Stimulated activated CD8-positive, alpha-beta memory T cell treated with anti-CD3 and anti-CD28 coated beads, Interleukin-12 subunit alpha, Interleukin-12 subunit beta, amount 100 ng/mL, for 24 hours (primary cell): ENCODE measurements around the gene MINK1.
"Not testable (repeated sequence)": the region's sequence is repeated elsewhere in the genome, so short reads cannot be mapped to it uniquely, and the experiment has no call there.

Source experiments
- DNase-seq: peaks from one replicate; pipeline ENCODE4 v3.0.0-alpha.2; 2020; ENCODE audit errors: extremely low read depth

Gene MINK1

GRCh38 chr17:4811471-4811870, 21.7 kb upstream of the MINK1 start:
- DNase-seq, result no peak

DNA sequence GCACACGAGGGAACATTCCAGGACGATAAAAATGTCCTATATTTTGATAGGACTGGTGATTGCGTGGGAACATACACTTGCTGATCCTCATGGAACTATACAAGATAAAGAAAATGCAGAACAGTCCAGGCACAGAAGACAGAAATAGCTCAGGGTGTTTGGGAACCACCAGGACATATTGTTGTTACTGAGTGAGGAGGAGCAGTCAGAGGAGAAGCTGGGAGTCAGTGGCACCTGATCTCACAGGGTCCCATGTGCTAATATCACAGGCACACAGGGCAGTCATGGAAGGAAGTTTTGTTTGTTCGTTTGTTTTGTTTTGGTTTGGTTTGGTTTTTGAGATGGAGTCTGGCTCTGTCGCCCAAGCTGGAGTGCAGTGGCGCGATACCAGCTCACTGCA, 20.4 kb upstream of the MINK1 start:
- no peak for DNase-seq

- no peak for DNase-seq
Measured at GRCh38 chr17:4815043-4815675, 18.0 kb upstream of the MINK1 start.

DNA sequence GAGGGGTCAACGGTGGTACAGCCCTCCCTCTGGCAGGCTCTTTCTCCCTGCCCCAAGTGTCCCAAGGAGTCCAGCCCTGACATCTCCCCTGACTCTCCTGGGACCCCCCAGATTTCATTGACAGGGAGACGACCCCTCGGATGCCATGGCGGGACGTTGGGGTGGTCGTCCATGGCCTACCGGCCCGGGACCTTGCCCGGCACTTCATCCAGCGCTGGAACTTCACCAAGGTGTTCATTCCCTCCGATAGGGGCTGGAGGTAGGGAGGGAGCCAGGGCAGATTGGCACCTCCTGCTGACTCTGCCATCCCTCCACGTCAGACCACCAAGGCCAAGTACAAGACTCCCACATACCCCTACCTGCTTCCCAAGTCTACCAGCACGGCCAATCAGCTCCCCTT, 16.3 kb upstream of the MINK1 start:
- DNase-seq, result no peak

DNA sequence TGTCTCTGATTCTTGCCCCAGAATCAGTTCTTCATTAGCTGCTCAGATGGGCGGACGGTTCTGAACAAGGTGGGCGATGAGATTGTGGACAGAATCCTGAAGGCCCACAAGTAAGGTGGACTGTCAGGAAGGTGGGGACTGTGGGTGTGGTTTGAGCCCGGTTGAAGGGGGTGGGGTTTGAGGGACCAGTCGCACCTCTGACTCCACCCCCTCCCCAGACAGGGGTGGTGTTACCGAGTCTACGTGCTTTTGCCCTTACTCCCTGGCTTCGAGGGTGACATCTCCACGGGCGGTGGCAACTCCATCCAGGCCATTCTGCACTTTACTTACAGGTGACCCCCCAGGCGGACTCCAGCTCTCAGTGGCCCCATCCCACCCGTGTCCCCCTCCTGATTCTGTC, 14.9 kb upstream of the MINK1 start:
- DNase-seq, result no peak

- no peak for DNase-seq
Measured at GRCh38 chr17:4822835-4823234, 10.3 kb upstream of the MINK1 start.

DNA sequence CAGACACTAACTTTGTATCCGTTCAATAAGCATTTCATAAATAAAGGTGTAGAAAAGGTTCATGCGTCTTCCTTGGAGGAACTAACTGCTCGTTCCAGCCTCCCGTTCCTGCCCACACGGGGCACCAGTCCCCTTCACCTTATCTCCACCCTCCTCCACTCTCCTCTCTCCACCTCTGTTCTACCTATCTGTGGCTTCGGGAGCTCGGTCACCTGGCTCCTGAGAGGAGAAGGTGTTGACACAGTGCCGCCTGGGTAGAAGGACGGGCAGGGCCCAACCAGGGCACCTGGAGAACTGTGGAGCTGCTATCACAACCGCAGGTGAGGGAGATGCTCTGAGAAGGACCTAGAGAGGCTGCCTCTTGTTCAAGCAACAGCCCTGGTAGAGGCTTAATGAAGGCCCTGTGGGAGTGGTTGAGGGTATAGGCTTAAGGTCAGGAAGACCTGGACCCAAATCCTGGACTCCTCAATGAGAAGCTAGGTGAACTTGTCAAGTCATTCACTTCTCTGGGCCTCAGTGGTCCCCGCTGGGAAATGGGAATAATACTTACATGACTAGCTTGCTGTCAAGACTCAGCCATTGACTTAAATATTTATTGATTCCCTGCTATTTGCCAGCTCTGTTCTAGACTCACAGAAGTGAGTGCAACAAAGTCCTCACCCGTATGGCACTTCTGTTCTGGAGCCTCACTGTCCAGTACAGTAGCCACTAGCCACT, 9.6 kb upstream of the MINK1 start:
- no peak for DNase-seq

DNA sequence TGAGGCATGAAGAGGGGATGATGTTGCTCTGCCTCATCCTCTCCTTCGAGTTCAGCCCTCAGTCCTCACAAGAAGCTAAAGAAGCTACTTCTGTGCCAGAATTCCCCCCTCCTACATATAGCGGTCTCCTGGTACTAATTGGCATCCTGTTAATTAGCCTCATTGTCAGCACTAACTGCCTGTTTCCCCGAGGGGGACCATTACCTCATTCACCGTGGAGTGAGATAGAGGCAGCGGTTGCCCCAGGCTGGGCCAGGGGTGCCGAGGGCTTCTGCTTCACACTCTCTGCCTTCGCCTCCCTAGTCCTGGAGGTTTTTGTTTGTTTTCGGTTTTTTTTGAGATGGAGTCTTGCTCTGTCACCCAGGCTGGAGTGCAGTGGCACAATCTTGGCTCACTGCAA, 5.7 kb upstream of the MINK1 start:
- no peak for DNase-seq

DNA sequence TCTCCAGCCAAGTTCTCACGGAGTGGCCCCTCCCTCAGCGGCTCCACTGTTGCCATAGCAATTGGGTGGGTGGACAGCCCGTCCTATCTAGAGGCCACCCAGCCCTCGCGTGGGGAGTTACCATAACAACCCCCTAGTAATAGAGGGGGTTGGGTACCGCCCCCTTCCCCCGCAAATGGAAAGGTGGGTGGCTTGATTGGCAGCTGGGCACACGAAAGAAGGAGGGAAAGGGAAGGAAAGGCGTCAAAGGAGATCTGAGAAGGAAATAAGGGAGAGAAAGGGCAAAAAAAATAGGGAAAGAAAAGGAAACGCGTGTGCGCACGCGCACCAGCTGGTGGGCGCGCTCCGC, 337 bp upstream of the MINK1 start:
- not testable (repeated sequence) for DNase-seq

DNA sequence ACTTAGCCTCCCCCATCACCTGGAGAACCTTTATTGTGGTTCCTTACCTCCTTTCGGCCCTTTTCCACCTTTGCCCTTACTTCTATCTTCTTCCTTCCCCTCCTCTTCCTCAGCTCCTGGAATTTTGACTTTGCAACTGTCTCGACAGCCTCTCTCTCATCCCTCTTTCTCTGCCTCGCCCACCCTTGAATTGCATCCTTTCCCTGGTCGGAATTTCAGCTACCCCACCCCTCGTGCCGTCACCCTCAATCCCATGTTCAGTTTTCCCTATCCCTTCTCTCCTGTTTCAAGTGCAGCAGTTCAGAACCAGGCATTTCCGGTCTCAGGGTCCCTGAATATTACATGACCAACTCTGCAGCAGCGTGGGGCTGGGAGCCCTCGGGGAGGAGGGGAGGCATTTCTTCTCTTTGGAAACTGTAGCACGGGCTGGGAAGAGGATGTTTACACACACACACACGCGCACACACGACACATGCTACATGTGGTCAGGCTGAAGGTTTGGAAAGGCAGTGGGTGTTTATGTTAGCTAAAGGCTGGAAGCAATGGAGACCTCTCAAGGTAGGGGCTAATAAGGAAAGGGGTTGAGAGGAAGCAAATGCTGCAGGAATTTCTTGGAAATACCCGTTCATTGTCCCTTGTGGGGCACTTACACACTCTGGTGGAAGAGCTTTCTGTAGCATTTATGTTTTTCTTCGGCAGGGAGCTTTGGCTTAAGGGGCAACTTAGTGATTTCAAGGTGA, 971 bp downstream of the MINK1 start:
- DNase-seq, result no peak

DNA sequence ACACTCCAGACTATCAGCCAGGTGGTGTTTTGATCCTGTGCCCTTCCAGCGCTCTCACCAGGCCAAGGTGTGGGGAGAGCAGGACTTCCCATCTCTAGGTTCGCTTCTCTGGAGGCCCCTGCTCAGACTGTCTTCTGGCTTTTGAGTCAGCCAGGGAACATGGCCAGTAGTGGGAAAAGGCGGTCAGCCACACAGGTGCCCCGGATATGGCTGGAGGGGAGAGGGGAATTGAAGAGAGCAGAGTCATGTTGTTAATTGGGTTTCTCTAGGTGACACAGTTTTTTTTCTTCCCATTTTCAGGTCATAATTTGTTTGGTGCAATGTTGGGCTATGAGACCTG, 1.5 kb downstream of the MINK1 start:
- no peak for DNase-seq

DNA sequence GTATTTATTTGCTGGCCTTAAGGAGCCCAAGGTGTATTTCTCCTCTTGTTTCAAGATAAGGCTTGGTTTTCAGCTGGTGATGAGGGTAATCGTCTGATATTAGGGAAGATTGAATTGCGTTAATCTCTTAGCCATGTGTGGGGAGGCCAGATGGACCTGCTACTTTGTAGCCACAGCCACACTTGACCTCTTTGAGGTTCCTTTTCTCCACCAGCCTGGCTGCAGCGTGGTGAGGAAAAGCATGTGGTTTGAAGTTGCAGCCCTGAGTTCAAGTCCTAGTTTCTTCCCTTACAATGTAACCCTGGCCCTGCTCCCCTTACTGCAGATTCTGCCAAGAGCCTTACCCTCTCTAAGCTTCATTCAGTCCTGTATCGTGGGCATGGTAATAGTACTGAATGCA, 3.1 kb downstream of the MINK1 start:
- no peak for DNase-seq

GRCh38 chr17:4837471-4838308, 4.5 kb downstream of the MINK1 start:
- DNase-seq, result no peak

DNA sequence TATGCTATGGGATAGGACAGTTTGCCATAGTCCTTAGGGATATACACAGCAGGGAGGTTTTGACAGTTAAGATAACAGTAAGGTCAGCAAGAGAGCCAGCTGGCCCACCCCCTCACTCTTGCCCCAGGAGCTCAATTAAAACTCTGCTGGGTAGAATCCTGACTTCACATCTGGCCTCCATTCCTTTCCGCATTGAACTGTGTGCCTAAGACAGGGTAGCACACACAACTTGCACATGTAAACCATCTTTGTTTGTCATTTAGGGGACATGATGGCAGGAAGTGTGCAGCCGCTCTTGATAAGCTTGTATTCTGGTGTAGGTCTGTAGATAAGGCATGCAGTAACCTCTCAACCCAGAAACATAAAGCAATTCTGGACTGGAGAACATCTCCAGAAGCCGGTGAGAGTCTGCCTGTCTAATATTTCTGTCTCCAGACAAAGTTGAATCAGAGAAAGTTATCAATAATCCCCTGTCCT, 5.2 kb downstream of the MINK1 start:
- DNase-seq, result no peak

GRCh38 chr17:4839221-4839620, 6.1 kb downstream of the MINK1 start:
- no peak for DNase-seq

DNA sequence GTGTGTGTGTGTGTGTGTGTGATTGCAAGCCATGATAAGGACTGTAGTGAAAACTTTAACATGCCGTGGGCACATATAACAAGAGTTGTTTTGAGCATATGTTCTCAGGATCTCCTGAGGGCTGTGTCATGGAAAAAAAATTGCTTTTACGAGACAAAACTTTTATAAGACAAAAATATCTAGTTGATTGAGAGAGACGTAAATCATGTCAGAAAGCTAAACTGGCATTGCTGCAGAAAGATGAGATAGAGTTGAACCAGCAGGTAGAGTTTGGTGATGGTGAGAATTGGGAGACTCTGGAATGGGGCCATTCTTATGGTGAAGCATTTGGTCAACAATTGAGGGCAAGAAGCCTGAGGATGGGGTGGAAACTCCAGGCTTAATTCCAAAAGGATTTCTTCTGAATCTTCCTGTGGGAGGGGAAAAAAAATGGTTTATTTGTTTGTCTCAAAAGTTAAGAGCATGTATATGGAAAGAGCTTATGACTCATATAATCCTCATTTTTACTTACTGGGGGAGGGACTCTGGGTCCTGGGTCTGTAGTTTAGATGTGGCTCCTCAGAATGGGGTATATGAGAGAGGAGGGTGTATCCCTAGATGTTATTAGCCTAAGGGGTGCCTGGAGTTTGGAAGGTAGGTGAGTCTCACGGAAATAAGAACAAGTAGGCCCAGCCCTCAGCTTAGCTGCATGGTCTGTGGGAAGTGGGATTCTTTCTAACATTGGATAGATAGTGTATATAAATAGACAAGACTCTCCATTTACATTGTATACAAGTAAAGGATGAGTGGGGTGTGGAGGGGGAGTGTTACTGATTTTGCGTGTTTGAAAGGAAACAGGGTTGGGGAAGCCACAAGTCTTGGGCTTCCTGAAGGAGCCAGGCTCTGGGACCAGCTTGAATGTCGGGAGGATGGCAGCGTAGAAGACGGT, 7.1 kb downstream of the MINK1 start:
- DNase-seq, result no peak

- no peak for DNase-seq
Measured at GRCh38 chr17:4840893-4841242, 7.7 kb downstream of the MINK1 start.

DNA sequence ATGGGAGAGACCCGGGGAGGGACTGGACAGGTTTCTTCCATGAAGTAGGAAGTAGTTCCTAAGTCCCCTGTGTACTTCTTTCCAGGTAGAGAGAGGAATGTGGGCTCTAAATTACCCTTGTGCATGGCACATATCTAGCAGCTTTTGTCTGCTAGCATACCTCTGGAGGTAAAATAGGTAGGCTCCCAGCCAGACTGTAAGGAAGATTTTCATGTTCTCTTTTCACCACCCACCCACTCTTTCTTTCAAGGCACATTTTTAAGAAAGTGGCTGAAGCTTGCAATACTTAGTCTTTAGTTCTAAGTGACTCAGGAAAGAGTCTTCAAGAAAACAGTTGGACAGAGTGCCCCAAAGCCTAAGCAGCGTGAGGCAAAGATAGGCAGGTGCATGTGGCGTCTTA, 9.2 kb downstream of the MINK1 start:
- no peak for DNase-seq

DNA sequence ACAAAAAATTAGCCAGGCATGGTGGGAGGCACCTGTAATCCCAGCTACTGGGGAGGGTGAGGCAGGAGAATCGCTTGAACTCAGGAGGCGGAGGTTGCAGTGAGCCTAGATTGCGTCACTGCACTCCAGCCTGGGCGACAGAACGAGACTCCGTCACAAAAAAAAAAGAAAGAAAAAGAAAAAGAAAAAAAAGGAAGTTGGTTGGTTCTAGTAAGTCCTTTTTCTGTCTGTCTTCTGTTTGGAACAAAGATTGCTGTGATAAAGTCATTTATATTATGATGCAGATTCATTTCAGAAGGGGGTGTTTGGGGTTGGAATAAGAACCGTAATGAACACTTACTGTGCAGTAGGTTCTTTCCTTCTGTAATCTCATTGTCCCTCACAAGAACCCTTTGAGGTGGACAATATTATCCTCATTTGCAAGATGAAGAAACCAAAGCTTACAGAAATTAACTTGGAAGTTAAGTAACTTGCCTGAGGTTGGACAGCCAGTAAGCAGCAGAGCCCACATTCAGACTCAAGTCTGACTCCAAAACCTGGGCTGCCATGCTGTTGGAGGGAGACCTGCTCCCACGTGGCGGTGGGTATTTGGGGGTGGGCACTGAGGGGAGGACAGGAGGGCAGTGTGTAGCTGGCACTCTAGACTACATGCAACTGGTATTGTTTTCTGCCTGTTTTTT, 10.3 kb downstream of the MINK1 start:
- no peak for DNase-seq

DNA sequence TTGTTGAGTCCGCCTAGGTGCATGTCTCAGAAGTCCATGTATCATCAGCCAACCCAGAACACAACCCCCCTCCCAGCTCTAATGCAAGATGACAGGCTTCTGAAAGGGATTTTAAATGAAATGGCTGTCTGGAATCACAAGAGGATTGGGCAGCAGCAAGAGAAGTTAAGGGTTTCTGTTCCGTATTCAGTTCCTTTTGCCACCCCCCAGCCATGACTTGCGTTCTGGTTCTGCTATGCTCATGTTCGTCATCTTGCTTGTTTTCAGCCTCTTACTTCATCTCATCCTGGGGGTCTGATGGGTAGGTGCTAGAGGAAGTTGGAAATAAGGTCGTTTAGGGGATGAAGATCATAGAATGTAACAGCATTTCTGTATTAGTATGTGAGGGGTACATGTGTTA, 12.0 kb downstream of the MINK1 start:
- DNase-seq, result no peak
